Measurements from ENCODE around the gene SSC4D. TPM values are rescaled to one million over a fixed set of nuclear protein-coding genes. Genes with fewer than 3 reads are reported as not detected.

The SSC4D gene
- total and polyA plus RNA-seq, 2 of the 8 experiments (the other 6 are each of a cell fraction or from before 2014, with no cell fraction given), result 11.8 to 27.5 TPM

DNA sequence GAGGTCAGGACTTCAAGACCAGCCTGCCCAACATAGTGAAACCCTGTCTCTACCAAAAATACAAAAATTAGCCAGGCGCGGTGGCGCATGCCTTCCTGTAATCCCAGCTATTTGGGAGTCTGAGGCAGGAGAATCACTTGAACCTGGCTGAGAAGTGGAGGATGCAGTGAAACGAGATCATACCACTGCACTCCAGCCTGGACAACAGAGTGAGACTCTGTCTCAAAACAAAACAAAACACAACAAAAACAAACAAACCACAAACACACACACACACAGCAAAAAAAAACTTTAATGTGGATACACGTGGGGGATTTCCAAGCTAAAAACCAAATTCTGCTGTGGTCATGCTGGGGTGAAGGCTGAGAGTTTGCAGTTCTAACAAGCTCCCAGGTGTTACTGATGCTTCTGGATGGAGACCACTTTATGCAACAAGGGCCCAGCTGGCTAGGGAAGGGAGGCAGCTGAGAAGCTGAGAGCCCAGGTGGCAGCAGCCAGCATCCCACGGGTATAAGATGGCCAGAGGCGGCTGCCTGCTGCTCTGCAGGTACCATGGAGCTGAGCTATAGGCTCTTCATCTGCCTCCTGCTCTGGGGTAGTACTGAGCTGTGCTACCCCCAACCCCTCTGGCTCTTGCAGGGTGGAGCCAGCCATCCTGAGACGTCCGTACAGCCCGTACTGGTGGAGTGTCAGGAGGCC lies 15.1 kb upstream of the SSC4D start, which contains the start of gene ZP3:
Gene ZP3 (plus strand): TSS at position 538 of the 699 bp plus-strand sequence. CDS start 15 bp downstream, at position 553.
- no peak within 1 kb of the TSS for H3K4me2 ChIP-seq (ENCODE audit: insufficient read depth in 1 of 2, low read depth in 2 of 2, low read length in 2 of 2)
- no peak within 1 kb of the TSS for H3K56ac ChIP-seq (replicated peaks; ENCODE audit: insufficient read length, low read depth, low read length)
- no peak within 1 kb of the TSS for H3K14ac ChIP-seq (ENCODE audit: insufficient read length)
- H3K4ac ChIP-seq (replicated peaks; ENCODE audit: insufficient read length, low read depth, low read length), result peak within 1 kb of the TSS; percentile 69
- H3K18ac ChIP-seq (ENCODE audit: extremely low read depth, low read length), result peak within 1 kb of the TSS; percentile 6; the same call in 1 of the 2 replicates
- no peaks in the 10 kb centered on the region for H3K79me2 ChIP-seq (ENCODE audit: control insufficient read depth in 1 of 2, insufficient read depth in 2 of 2, low read length in 2 of 2)
- H3K36me3 ChIP-seq (ENCODE audit: control insufficient read depth in 2 of 4, insufficient read depth in 4 of 4, low read length in 3 of 4), result no peaks in the 10 kb centered on the region
- no peak within 1 kb of the TSS for H3K9ac ChIP-seq (replicated peaks in 1 of 4; ENCODE audit: extremely low read depth in 1 of 4, low read depth in 3 of 4, low read length in 3 of 4)
- H2AFZ ChIP-seq (ENCODE audit: low read length), result no peak within 1 kb of the TSS
- H4K5ac ChIP-seq (ENCODE audit: insufficient read length, low read depth, low read length), result no peak within 1 kb of the TSS
- 93% methylated on average over 10 of the region's 10 CpGs; no CpG with 5 or more reads in 1 of the 2 experiments for WGBS, 2 experiments (ENCODE audit: extremely low coverage in 1 of 2, insufficient coverage in 1 of 2, insufficient read length in 1 of 2, insufficient replicate concordance in 2 of 2, low coverage in 1 of 2, low lambda C conversion rate in 2 of 2, missing lambda C conversion rate in 1 of 2)
- H3K23ac ChIP-seq (ENCODE audit: insufficient read length), result no peak within 1 kb of the TSS
- no peak for TF ChIP-seq YY1 (IDR thresholded peaks at IDR 0.05; ENCODE audit: low read depth, low read length)
- TF ChIP-seq SP2 (IDR thresholded peaks at IDR 0.05; ENCODE audit: low read length), result no peak
- TF ChIP-seq, protein P1, sequence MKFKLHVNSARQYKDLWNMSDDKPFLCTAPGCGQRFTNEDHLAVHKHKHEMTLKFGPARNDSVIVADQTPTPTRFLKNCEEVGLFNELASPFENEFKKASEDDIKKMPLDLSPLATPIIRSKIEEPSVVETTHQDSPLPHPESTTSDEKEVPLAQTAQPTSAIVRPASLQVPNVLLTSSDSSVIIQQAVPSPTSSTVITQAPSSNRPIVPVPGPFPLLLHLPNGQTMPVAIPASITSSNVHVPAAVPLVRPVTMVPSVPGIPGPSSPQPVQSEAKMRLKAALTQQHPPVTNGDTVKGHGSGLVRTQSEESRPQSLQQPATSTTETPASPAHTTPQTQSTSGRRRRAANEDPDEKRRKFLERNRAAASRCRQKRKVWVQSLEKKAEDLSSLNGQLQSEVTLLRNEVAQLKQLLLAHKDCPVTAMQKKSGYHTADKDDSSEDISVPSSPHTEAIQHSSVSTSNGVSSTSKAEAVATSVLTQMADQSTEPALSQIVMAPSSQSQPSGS (IDR thresholded peaks at IDR 0.05; ENCODE audit: low read length), result no peak
- no peak for TF ChIP-seq ASH2L (IDR thresholded peaks at IDR 0.05; ENCODE audit: low read length)
- TF ChIP-seq KDM5A (IDR thresholded peaks at IDR 0.05; ENCODE audit: low read length), result no peak
- TF ChIP-seq KDM1A (IDR thresholded peaks at IDR 0.05; ENCODE audit: borderline replicate concordance, low read length), result no peak; the same call in 1 of the 2 replicates
- no peak for TF ChIP-seq JUND (IDR thresholded peaks at IDR 0.05; ENCODE audit: low read length)
- H2BK20ac ChIP-seq (ENCODE audit: low read length), result peak within 1 kb of the TSS; percentile 21; the same call in 1 of the 2 replicates
- H3K27ac ChIP-seq (ENCODE audit: low read depth, low read length), result peak within 1 kb of the TSS; percentile 5; the same call in 1 of the 2 replicates
- 0 out of 2 replicates have a peak within 1 kb of the TSS, but pooled peaks have one; percentile 39 for H2AK5ac ChIP-seq (ENCODE audit: low read depth, low read length)
- no peaks in the 10 kb centered on the region for H3K23me2 ChIP-seq (ENCODE audit: low read depth, low read length)
- peak within 1 kb of the TSS; percentile 92 for H2BK15ac ChIP-seq (ENCODE audit: low read length)
- H2BK5ac ChIP-seq (ENCODE audit: low read depth, low read length), result no peak within 1 kb of the TSS
- H4K8ac ChIP-seq (ENCODE audit: extremely low read depth, insufficient read depth, low read length), result no peak within 1 kb of the TSS
- H3K4me1 ChIP-seq (replicated peaks in 1 of 4; ENCODE audit: control insufficient read depth in 3 of 4, insufficient read depth in 4 of 4, low read length in 3 of 4), result peaks cover 3 to 9% (median 5%) of the 10 kb centered on the region in 4 experiments
- DNase-seq (ENCODE audit: low read depth in 1 of 2, low spot score in 2 of 2) (no peak), FAIRE-seq (no peak)
- H4K91ac ChIP-seq (replicated peaks; ENCODE audit: insufficient read length, low read length), result peak within 1 kb of the TSS; percentile 85
- peak within 1 kb of the TSS; percentile 68; the same call in 1 of the 2 replicates for H2BK12ac ChIP-seq (ENCODE audit: low read depth, low read length)
- H3K4me3 ChIP-seq (ENCODE audit: extremely low read depth in 1 of 4, insufficient read depth in 2 of 4, low read depth in 3 of 4, low read length in 4 of 4), result no peak within 1 kb of the TSS
- POLR2A ChIA-PET (ENCODE audit: partially characterized antibody), result interaction anchor here (0.9 to 1.4 kb wide), 5 partner anchors 11 to 106 kb away, joined by 3 to 5 read pairs (median 4); no protein-coding TSS in a partner anchor
- H4K20me1 ChIP-seq (replicated peaks in 1 of 2; ENCODE audit: control insufficient read depth in 1 of 2, insufficient read depth in 2 of 2, low read length in 2 of 2), result no peaks in the 10 kb centered on the region
- no peaks in the 10 kb centered on the region for H3K9me3 ChIP-seq (ENCODE audit: insufficient read depth in 2 of 2, low read depth in 1 of 2, low read length in 1 of 2)
- peak within 1 kb of the TSS; percentile 55 for H2BK120ac ChIP-seq (replicated peaks; ENCODE audit: low read depth, low read length)
- no peaks in the 10 kb centered on the region for H3K27me3 ChIP-seq (replicated peaks in 1 of 4; ENCODE audit: control insufficient read depth in 3 of 4, extremely low read depth in 1 of 4, insufficient read depth in 3 of 4, low read length in 3 of 4)
- CTCF ChIA-PET (ENCODE audit: partially characterized antibody), result interaction anchor here (0.6 to 1.2 kb wide), 5 partner anchors 8 to 89 kb away, joined by 3 to 4 read pairs (median 4); no protein-coding TSS in a partner anchor
- no peaks in the 10 kb centered on the region for H3K79me1 ChIP-seq (ENCODE audit: low read depth, low read length)
